GM23338 (cell line): ENCODE measurements around the gene SH2D5. TPM values are rescaled to one million over a fixed set of nuclear protein-coding genes. Genes with fewer than 3 reads are reported as not detected.

Source experiments
- ATAC-seq: fragments of 200-7000 bp; cut with Tn5 transposase; 3 replicates; pipeline ENCODE4 v1.9.1; 2020
- DNase-seq: peaks from one replicate; pipeline ENCODE4 v3.0.0-alpha.2; 2015; ENCODE audit warnings: low spot score
- H2AFZ ChIP-seq: fragments of 200-600 bp; sonication (generic); 2 replicates; pipeline ENCODE4 v1.8.0; 2016; ENCODE audit warnings: antibody characterized with exemption, mild to moderate bottlenecking, moderate library complexity
- H3F3A ChIP-seq: fragments of 200-600 bp; sonication (generic); replicated peaks from 2 replicates; pipeline ENCODE4 v1.8.0; 2017; ENCODE audit warnings: antibody characterized with exemption, mixed run types, low read depth
- H3K27ac ChIP-seq: fragments of 200-600 bp; sonication (generic); 2 replicates; pipeline ENCODE4 v1.6.1; 2016; ENCODE audit warnings: low read depth
- H3K27me3 ChIP-seq: fragments of 200-600 bp; sonication (generic); 2 replicates; pipeline ENCODE4 v1.8.0; 2016; ENCODE audit warnings: mild to moderate bottlenecking, mixed run types, moderate library complexity; ENCODE audit not compliant: insufficient read depth
- H3K36me3 ChIP-seq: fragments of 200-600 bp; sonication (generic); 2 replicates; pipeline ENCODE4 v1.8.0; 2016; ENCODE audit warnings: mild to moderate bottlenecking; ENCODE audit not compliant: insufficient read depth
- H3K4me1 ChIP-seq: fragments of 200-600 bp; sonication (generic); 2 replicates; pipeline ENCODE4 v1.8.0; 2016; ENCODE audit warnings: mild to moderate bottlenecking, moderate library complexity; ENCODE audit not compliant: insufficient read depth
- H3K4me2 ChIP-seq: fragments of 200-600 bp; sonication (generic); 2 replicates; pipeline ENCODE4 v1.7.1; 2017; ENCODE audit warnings: mixed run types
- H3K4me3 ChIP-seq: fragments of 200-600 bp; sonication (generic); 2 replicates; pipeline ENCODE4 v1.6.1; 2016; ENCODE audit warnings: mixed run types
- H3K79me2 ChIP-seq: fragments of 200-600 bp; sonication (generic); replicated peaks from 2 replicates; pipeline ENCODE4 v1.8.0; 2017; ENCODE audit warnings: mild to moderate bottlenecking; ENCODE audit not compliant: insufficient read depth
- H3K9me2 ChIP-seq: fragments of 200-600 bp; sonication (generic); 2 replicates; pipeline ENCODE4 v1.8.0; 2017; ENCODE audit not compliant: insufficient read depth
- H4K20me1 ChIP-seq: fragments of 200-600 bp; sonication (generic); replicated peaks from 2 replicates; pipeline ENCODE4 v1.8.0; 2017; ENCODE audit warnings: mild to moderate bottlenecking; ENCODE audit not compliant: insufficient read depth
- H3K27ac Mint-ChIP-seq: 2 replicates; pipeline ENCODE4 v1.8.0; 2020; ENCODE audit warnings: inconsistent platforms, mild to moderate bottlenecking, moderate library complexity, mixed read lengths
- H3K27me3 Mint-ChIP-seq: 3 replicates; pipeline ENCODE4 v1.8.0; 2022; ENCODE audit warnings: low read depth, mild to moderate bottlenecking, moderate library complexity, mixed read lengths, inconsistent platforms; ENCODE audit not compliant: insufficient read depth, poor library complexity
- H3K36me3 Mint-ChIP-seq: 3 replicates; pipeline ENCODE4 v1.8.0; 2021; ENCODE audit warnings: low read depth, mild to moderate bottlenecking, inconsistent platforms, moderate library complexity, mixed read lengths
- H3K4me1 Mint-ChIP-seq: 3 replicates; pipeline ENCODE4 v1.8.0; 2020; ENCODE audit warnings: mild to moderate bottlenecking, inconsistent platforms, mixed read lengths
- H3K4me3 Mint-ChIP-seq: 3 replicates; pipeline ENCODE4 v1.8.0; 2021; ENCODE audit warnings: moderate library complexity, mild to moderate bottlenecking, inconsistent platforms, mixed read lengths
- H3K9me3 Mint-ChIP-seq: 3 replicates; pipeline ENCODE4 v1.8.0; 2020; ENCODE audit warnings: moderate library complexity, mild to moderate bottlenecking, inconsistent platforms, mixed read lengths
- CREB1 ChIP-seq: fragments of 250-450 bp; sonication (Bioruptor Pico); IDR thresholded peaks from 2 replicates; pipeline ENCODE4 v1.5.0; 2020; ENCODE audit warnings: low read depth, mild to moderate bottlenecking, moderate library complexity
- CTCF ChIP-seq, 2 experiments: fragments of 200-600 bp in 1 of 2; sonication (generic) in 1 of 2; conservative IDR thresholded peaks; 2 replicates each; pipeline versions ENCODE4 v1.5.1 to v1.6.1; 2016 to 2017; ENCODE audit warnings: antibody characterized with exemption in 2 of 2, low read depth in 2 of 2, mild to moderate bottlenecking in 2 of 2, moderate library complexity in 1 of 2
- ETS1 ChIP-seq: IDR thresholded peaks from 2 replicates; pipeline ENCODE4 v1.6.1; 2016; ENCODE audit warnings: antibody characterized with exemption
- EZH2 ChIP-seq: fragments of 200-600 bp; sonication (generic); IDR thresholded peaks from one replicate; pipeline ENCODE4 v1.8.0; 2017; ENCODE audit warnings: antibody characterized with exemption, mild to moderate bottlenecking, low read depth; ENCODE audit not compliant: unreplicated experiment
- EZH2phosphoT487 ChIP-seq: fragments of 200-600 bp; sonication (generic); IDR thresholded peaks from one replicate; pipeline ENCODE4 v1.8.1; 2018; ENCODE audit warnings: antibody characterized with exemption; ENCODE audit not compliant: unreplicated experiment
- JUNB ChIP-seq: IDR thresholded peaks from one replicate; pipeline ENCODE4 v1.6.1; 2016; ENCODE audit warnings: antibody characterized with exemption; ENCODE audit not compliant: unreplicated experiment
- POLR2AphosphoS5 ChIP-seq: IDR thresholded peaks from 2 replicates; pipeline ENCODE4 v1.6.1; 2016; ENCODE audit warnings: antibody characterized with exemption, low read depth
- REST ChIP-seq: IDR thresholded peaks from one replicate; pipeline ENCODE4 v1.6.1; 2018; ENCODE audit warnings: antibody characterized with exemption; ENCODE audit not compliant: unreplicated experiment
- STAT1 ChIP-seq: IDR thresholded peaks from one replicate; pipeline ENCODE4 v1.6.1; 2016; ENCODE audit warnings: antibody characterized with exemption; ENCODE audit not compliant: unreplicated experiment
- ZNF114 ChIP-seq: fragments of 250-450 bp; sonication (Bioruptor Pico); IDR thresholded peaks from 2 replicates; pipeline ENCODE4 v1.5.0; 2020; ENCODE audit warnings: mild to moderate bottlenecking, moderate library complexity
- ZNF331 ChIP-seq: fragments of 250-450 bp; sonication (Bioruptor Pico); IDR thresholded peaks from 2 replicates; pipeline ENCODE4 v1.5.0; 2020; ENCODE audit warnings: low read depth, mild to moderate bottlenecking, moderate library complexity
- ZNF462 ChIP-seq: fragments of 250-450 bp; sonication (Bioruptor Pico); IDR thresholded peaks from 2 replicates; pipeline ENCODE4 v1.5.0; 2020; ENCODE audit warnings: mild to moderate bottlenecking, moderate library complexity
- polyA plus RNA-seq: library from polyadenylated mRNA; unstranded; fragments of >200 nt; fragmentation: Nextera tagmentation; extraction: Ambion mirVana; gene quantifications from 2 replicates; pipeline ENCODE4 v1.2.1, GENCODE V29; 2016
- total RNA-seq: library from RNA; depleted of rRNA; stranded (reverse); fragments of >200 nt; shearing (Covaris generic); gene quantifications from 2 replicates; pipeline ENCODE4 v1.2.3, GENCODE V29; 2014

Gene SH2D5
- total and polyA plus RNA-seq, 2 experiments from 2014 or later = 5.0 to 24.8 TPM

GRCh38 chr1:20723159-20723536 is 9.4 kb downstream of the SH2D5 start:
- ATAC-seq (no peak), DNase-seq (no peak)
- Mint-ChIP-seq H3K4me3 (no peak overlapping the region), H3K36me3 (no peaks in the 10 kb centered on the region; the same call in 2 of the 3 replicates), H3K27ac (no peak overlapping the region), H3K9me3 (no peaks in the 10 kb centered on the region), H3K4me1 (peaks cover 14% of the 10 kb centered on the region), H3K27me3 (peaks cover 8% of the 10 kb centered on the region)
- 0 out of 2 replicates have a peak, but pooled peaks cover 8% of the 10 kb centered on the region for H3F3A ChIP-seq
- H3K9me2 ChIP-seq = no peaks in the 10 kb centered on the region
- no peak overlapping the region for H3K27ac ChIP-seq
- no peak overlapping the region for H3K4me3 ChIP-seq
- H3K27me3 ChIP-seq = 0 out of 2 replicates have a peak, but pooled peaks cover 11% of the 10 kb centered on the region
- H3K79me2 ChIP-seq = no peaks in the 10 kb centered on the region
- TF ChIP-seq EZH2phosphoT487 (no peak), ETS1 (no peak), ZNF462 (CRISPR knock-in tag) (no peak), CTCF (conservative IDR thresholded peaks at IDR 0.05; ENCODE audit: low read depth in 2 of 2) (no peak), EZH2 (no peak), JUNB (no peak), REST (no peak), ZNF114 (CRISPR knock-in tag) (no peak), STAT1 (no peak), POLR2AphosphoS5 (no peak), ZNF331 (CRISPR knock-in tag) (no peak), CREB1 (CRISPR knock-in tag) (no peak)
- H4K20me1 ChIP-seq = no peaks in the 10 kb centered on the region
- H3K4me1 ChIP-seq = peaks cover 9% of the 10 kb centered on the region
- H3K4me2 ChIP-seq = no peak overlapping the region
- no peaks in the 10 kb centered on the region for H3K36me3 ChIP-seq
- H2AFZ ChIP-seq = no peak overlapping the region
